Erythroblast (primary cell): Measurements from ENCODE around the gene ALS2.
A peak's percentile ranks its signal among the peaks of the same experiment; 100 is the strongest.
"Not testable (repeated sequence)": the region's sequence is repeated elsewhere in the genome, so short reads cannot be mapped to it uniquely, and the experiment has no call there.

Experiments
- DNase-seq, 2 experiments: peaks; one replicate each; lab custom pipeline; 2025; lab: John Stamatoyannopoulos, UW
- GATA1 ChIP-seq: IDR thresholded peaks from 2 replicates; pipeline ENCODE4 v1.6.1; 2011; ENCODE audit warnings: low read depth, mild to moderate bottlenecking, control low read depth, low read length, moderate library complexity
- POLR2A ChIP-seq: IDR thresholded peaks from 2 replicates; pipeline ENCODE4 v1.6.1; 2011; ENCODE audit warnings: mild to moderate bottlenecking, low read length

The ALS2 gene

DNA sequence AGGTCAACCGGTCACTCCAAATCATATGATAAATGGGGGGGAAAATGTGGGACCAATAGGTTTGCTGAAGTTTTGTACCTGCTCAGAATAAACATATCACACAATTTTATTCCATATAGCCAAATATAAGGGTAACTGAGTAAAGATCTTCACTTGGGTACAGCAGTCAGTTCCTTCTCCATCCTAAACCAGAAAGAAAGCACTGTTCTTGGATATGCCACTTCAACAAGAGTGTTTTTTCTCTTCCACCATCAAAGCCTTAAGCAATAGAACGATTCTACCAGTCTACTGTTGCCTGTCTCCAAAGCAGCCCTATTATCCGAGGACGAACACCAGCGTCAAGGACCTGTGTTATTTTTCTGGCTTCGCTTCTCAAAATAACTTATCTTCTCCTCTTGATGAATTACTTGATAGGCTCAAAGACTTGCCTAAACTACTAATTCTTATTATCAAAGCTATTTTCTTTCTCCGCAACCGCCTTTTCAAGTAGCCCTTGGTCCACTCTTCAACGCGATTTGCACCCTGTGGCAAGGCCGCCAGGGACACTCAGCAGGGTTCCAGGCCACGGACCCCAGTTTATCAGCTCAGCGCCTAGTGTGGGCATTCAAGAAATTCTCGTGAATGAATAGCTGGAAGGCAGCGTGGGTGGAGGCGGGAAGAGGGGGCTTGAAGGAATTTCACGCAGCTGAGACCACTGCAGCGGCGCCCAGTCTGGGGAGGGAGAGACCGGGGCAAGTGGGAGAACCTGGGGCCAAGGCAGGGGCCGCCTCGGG is 646 bp downstream of the ALS2 start:
- no peak for TF ChIP-seq POLR2A
- no peak for TF ChIP-seq GATA1
- DNase-seq = peak; percentile 78 to 81

- DNase-seq = no peak
- TF ChIP-seq GATA1 = no peak
- TF ChIP-seq POLR2A = no peak
These were observed 2.9 kb downstream of the ALS2 start for GRCh38 chr2:201777869-201778268.

- TF ChIP-seq GATA1 (no peak), POLR2A (no peak)
- no peak for DNase-seq
These were observed 3.7 kb downstream of the ALS2 start for GRCh38 chr2:201777043-201777442.

DNA sequence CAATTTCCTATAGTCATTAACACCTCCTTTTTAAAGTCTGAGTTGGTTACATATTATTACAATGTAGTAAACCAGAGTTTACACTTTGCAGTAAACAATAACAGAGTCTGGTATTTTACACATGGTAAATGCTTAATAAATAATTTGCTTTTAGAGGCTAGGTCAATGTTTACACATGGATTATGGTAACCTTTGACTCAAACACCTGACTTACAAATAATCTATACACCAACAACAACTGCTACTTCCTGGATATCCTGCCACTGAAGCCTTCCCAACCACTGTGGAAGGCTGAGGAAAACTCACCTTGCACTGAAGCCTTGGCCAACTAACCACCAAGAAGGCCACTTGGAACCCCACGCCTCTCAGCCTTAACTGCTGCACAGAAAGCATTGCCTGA is 5.4 kb downstream of the ALS2 start:
- TF ChIP-seq GATA1 (no peak), POLR2A (no peak)
- peak in 1 of 2 experiments; percentile 8 for DNase-seq

DNA sequence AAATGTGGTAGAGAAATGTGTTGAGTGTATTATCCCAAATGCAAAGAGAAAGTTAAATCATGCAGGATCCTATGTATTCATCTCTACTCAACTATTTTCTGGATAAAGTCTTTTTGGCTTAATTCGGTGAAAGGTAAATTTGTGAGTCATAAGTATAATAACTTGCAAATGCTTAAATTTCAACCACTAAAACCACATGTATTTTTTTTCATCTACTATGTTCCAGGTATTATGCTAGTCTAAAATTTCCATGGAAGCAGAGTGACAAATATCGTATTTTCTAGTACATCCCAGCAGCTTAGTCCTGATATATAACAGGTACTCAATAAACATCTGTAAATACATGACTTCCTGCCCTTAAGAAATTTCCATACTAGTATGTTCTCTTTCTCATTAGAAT is 6.2 kb downstream of the ALS2 start:
- no peak for TF ChIP-seq GATA1
- TF ChIP-seq POLR2A = no peak
- no peak for DNase-seq

DNA sequence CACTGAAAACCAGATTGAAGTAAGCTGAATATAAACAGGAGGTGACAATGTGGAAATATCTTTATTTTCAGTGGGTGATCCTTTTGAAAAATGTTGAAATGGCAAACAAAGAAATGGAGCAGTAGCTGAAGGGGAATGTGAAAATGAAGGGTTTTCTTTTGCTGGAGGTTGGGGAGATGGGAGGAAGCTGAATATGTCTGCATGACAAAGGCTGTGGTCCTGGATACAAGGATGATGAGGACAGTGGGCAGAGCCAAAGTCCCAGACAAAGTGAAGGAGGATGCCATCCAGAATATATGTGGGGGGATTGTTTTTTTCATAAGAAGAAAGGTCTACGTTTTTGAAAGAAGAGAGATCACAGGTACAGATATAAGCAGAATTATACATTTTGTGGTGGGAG is 6.7 kb downstream of the ALS2 start:
- TF ChIP-seq POLR2A (no peak), GATA1 (no peak)
- no peak for DNase-seq

GRCh38 chr2:201769666-201770373 is 10.9 kb downstream of the ALS2 start:
- no peak for DNase-seq
- TF ChIP-seq POLR2A (no peak), GATA1 (no peak)

- TF ChIP-seq GATA1 (no peak), POLR2A (no peak)
- no peak for DNase-seq
These were observed 11.8 kb downstream of the ALS2 start for GRCh38 chr2:201768918-201769317.

DNA sequence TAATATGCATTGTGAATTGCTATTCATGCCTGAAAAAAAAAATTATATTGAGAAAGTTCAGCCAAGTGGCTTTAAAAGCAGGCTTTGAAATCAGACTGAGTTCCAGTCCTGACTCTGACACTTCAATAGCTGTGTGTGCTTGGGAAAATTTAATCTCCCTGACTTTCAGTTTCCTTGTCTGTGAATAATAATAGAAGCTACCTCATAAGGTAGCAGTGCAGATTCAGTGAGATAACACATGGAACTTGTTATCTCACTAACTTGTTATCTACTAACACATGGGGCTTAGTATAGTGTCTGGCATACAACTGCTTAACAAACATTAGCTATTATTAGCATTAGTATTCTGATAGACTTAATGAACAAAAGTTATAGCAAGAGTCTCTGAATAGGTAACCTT is 14.9 kb downstream of the ALS2 start:
- DNase-seq = peak in 1 of 2 experiments; percentile 29
- TF ChIP-seq GATA1 (no peak), POLR2A (no peak)

- DNase-seq = not testable (repeated sequence)
These were observed 16.3 kb downstream of the ALS2 start for GRCh38 chr2:201764469-201764868.

GRCh38 chr2:201761101-201761500 is 19.6 kb downstream of the ALS2 start:
- no peak for DNase-seq
- TF ChIP-seq POLR2A (no peak), GATA1 (no peak)

DNA sequence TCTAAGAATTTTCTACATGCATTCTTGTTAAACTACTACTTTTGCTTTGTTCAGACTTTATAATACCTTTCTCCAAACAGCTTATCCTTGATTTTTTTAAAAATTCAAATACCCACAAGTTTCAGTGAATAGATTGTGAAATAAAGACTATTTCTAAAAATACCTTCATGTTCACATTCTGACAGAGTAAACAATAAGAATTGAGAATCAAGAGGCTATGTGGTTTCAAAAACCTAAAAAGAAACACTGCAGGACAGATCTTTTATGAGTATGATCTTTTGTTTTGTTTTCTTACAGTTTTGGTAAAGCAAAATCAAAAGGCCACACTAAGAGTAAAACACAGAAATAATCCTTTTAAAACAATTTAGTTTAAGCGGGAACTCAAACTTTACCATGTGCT is 21.2 kb downstream of the ALS2 start:
- TF ChIP-seq GATA1 = no peak
- no peak for TF ChIP-seq POLR2A

DNA sequence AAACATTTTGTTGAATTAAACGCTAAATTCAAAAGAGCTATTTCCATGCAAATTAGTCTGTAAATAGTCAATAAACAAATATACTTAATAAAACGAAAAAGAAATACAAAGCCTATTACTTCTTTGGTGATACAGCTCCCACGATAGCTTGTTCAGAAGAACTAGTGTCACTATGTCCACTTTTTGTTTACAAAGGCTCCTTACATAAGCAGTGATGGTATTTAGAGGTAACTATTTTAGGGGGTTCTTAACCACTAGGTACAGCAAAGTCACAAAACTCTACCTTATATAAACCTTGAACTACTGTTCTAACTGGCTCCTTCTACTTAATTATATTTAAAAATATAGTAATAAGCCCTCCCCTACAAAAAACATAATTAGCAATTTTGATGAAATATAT is 21.9 kb downstream of the ALS2 start:
- DNase-seq = no peak
- TF ChIP-seq GATA1 (no peak), POLR2A (no peak)

More for the DNA sequence above, 21.2 kb downstream of the ALS2 start:
- DNase-seq = no peak

DNA sequence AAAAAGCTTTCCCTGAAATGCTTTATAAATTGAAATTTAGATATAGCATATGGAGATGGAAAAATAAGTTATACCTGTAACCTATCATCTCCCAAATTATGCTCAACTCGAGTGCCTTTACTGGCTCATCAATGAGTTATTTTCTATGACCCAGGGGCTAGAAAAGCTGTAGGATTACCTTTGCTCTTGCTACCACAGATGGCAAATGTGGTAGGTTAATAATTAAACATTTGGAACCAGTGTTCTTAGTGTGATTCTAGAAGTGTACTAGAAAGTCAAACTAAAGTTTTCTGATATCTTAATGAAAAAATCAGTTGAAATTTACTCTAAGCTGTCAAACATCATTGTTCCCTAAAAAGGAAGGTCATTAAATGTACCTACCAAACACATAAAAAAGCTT is 22.5 kb downstream of the ALS2 start:
- DNase-seq = no peak
- TF ChIP-seq GATA1 (no peak), POLR2A (no peak)

DNA sequence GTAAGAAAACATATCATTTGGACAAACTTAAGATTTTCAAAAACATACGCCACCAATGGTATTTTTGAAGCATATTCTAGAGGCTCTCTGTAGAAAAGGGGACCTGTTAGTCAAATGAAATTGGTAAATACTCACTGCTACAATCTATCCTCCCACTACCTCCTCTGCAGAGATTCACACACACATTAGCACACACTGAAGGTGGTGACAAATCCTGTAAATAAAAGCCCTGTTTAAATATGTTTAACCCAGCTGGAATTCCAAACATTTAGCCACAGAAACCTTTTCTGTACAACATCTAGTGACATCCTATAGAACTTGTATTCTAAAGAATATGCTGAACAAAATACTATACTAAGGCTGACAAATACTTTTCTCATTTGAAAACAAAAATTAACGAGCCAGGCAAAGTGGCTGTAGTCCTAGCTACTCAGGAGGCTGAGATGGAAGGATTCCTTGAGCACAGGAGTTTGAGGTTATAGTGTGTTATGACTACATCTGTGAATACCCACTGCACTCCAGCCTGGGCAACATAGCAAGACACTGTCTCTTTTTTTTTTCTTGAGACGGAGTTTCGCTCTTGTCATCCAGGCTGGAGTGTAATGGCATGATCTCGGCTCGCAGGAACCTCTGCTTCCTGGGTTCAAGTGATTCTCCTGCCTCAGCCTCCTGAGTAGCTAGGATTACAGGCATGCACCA is 25.9 kb downstream of the ALS2 start:
- DNase-seq = no peak

GRCh38 chr2:201751566-201751965 is 29.2 kb downstream of the ALS2 start:
- no peak for DNase-seq
- TF ChIP-seq POLR2A = no peak

More for the DNA sequence above, 25.9 kb downstream of the ALS2 start:
- TF ChIP-seq GATA1 (no peak), POLR2A (no peak)
